ENCODE data around the gene GPATCH4.

DNA sequence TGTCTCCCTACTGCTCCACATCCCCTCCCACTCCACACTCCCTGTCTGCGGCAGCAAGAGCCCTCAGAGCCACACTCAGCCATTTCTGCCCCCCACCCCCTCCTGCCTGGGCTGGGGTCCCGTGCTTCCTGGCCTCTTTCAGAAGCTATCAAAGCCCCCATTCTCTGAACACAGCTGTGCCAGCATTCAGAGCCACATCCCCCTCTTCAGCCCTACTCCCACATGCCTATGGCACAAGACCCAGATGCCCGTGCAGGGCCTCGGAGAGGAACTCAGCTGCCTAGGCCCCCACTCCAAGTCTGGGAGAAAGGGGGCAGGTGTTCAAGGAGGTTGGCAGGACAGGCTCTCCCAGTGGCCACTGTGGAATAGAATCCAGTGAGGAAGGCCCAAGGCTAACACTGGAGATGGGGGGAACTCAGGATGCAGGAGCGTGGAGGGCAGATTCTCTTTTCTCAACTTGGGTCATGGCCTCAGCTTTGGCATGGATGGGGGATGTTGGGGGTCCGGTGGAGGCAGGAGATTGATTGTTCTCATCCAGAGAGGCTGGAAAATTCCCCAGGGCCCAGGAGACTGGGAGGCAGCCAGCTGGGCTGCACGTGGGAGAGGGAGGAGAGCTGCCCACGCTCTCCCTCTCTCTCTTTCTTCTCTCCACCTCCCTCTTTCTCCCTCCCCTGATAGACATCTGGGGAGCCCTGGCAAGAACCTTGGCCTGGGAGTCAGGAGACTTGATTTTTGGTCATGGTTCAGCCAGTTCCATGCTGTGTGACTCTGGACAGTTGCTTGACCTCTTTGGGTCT lies 37.1 kb upstream of the GPATCH4 start:
- TF ChIP-seq, protein P1, sequence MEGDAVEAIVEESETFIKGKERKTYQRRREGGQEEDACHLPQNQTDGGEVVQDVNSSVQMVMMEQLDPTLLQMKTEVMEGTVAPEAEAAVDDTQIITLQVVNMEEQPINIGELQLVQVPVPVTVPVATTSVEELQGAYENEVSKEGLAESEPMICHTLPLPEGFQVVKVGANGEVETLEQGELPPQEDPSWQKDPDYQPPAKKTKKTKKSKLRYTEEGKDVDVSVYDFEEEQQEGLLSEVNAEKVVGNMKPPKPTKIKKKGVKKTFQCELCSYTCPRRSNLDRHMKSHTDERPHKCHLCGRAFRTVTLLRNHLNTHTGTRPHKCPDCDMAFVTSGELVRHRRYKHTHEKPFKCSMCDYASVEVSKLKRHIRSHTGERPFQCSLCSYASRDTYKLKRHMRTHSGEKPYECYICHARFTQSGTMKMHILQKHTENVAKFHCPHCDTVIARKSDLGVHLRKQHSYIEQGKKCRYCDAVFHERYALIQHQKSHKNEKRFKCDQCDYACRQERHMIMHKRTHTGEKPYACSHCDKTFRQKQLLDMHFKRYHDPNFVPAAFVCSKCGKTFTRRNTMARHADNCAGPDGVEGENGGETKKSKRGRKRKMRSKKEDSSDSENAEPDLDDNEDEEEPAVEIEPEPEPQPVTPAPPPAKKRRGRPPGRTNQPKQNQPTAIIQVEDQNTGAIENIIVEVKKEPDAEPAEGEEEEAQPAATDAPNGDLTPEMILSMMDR (IDR thresholded peaks at IDR 0.05) = no peak
- no peak for TF ChIP-seq POLR2A (IDR thresholded peaks at IDR 0.05)
